SU-DHL-6 (cell line): ENCODE results near the gene SCFD2.

ENCODE experiments used
- CTCF ChIP-seq: fragments of 200-600 bp; sonication (generic); IDR thresholded peaks from one replicate; pipeline ENCODE4 v1.5.1; 2017; ENCODE audit warnings: antibody characterized with exemption, mild to moderate bottlenecking, low read length, moderate library complexity; ENCODE audit not compliant: insufficient read depth, poor library complexity, severe bottlenecking
- EZH2phosphoT487 ChIP-seq: fragments of 200-600 bp; sonication (generic), shearing (Covaris generic); conservative IDR thresholded peaks from 2 replicates; pipeline ENCODE4 v1.6.1; 2018; ENCODE audit warnings: mild to moderate bottlenecking, antibody characterized with exemption, low read length, moderate library complexity, mixed read lengths

DNA sequence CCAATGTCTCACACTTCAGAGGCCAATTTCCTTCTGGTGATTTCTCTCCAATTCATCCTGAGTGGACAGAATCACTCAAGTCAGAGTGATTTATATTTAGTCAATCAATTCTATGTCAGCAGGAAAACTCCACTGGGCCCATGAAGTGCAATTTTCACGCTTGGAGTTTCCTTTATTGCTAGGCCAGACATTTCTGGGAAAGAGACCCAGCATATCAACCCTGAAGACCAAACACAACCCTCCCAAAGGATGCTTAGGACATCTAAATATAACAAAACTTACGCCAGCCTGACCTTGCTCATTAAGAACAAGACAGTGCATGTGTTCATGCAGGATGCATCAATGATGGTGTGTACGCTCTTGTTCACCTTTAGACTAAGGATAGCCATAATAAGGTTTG, 347.4 kb downstream of the SCFD2 start:
- TF ChIP-seq CTCF, result no peak
- TF ChIP-seq EZH2phosphoT487, result no peak
